HEK293 (cell line): ENCODE data around the gene ADAMTSL3.
A peak's percentile ranks its signal among the peaks of the same experiment; 100 is the strongest.

Experiments
- CTCF ChIA-PET: fragments of 350-600 bp; formaldehyde crosslinking; extraction: SDS; loops from one replicate; lab custom pipeline; 2021; ENCODE audit warnings: antibody characterized with exemption; lab: Yijun Ruan, JAX
- POLR2A ChIA-PET: fragments of 300-600 bp; formaldehyde crosslinking; extraction: SDS; loops from one replicate; lab custom pipeline; 2020; ENCODE audit warnings: antibody characterized with exemption, inconsistent platforms; lab: Yijun Ruan, JAX
- H3K27ac ChIP-seq: fragments of 200-500 bp; sonication (Bioruptor generic); 2 replicates; pipeline ENCODE4 v1.5.1; 2014; ENCODE audit warnings: low read depth, low read length, control low read depth, inconsistent platforms; ENCODE audit errors: extremely low read depth
- H3K36me3 ChIP-seq, 2 experiments: fragments of 200-500 bp in 1 of 2; sonication (Bioruptor generic) in 1 of 2; 1 replicate in 1 of 2; 2 replicates in 1 of 2; pipeline ENCODE4 v1.5.1; 2014 to 2017; ENCODE audit warnings: inconsistent platforms in 2 of 2, low read length in 2 of 2; ENCODE audit not compliant: control insufficient read depth in 2 of 2, insufficient read depth in 1 of 2
- H3K4me1 ChIP-seq: fragments of 200-500 bp; sonication (Bioruptor generic); 2 replicates; pipeline ENCODE4 v1.5.1; 2014; ENCODE audit warnings: mild to moderate bottlenecking, low read length, inconsistent platforms; ENCODE audit not compliant: control insufficient read depth, insufficient read depth
- H3K4me3 ChIP-seq: 2 replicates; pipeline ENCODE4 v1.5.1; 2011; ENCODE audit warnings: low read depth, mild to moderate bottlenecking, control low read depth, low read length, moderate library complexity
- H3K9me3 ChIP-seq: fragments of 200-500 bp; sonication (Bioruptor generic); 2 replicates; pipeline ENCODE4 v1.5.1; 2014; ENCODE audit warnings: low read depth, low read length, inconsistent platforms; ENCODE audit not compliant: control insufficient read depth, insufficient read depth
- FEZF1 ChIP-seq: fragments of 450-650 bp; formaldehyde crosslinking; IDR thresholded peaks from 2 replicates; pipeline ENCODE4 v1.5.1; 2016; ENCODE audit warnings: missing biosample characterization, missing genetic modification characterization
- HOXA7 ChIP-seq: sonication (generic); formaldehyde crosslinking; IDR thresholded peaks from 2 replicates; pipeline ENCODE4 v1.8.1; 2022; ENCODE audit warnings: missing genetic modification reagents, borderline replicate concordance
- OVOL3 ChIP-seq: fragments of 450-650 bp; formaldehyde crosslinking; IDR thresholded peaks from 2 replicates; pipeline ENCODE4 v1.5.1; 2016; ENCODE audit warnings: missing biosample characterization, missing genetic modification characterization
- TCF7L2 ChIP-seq: IDR thresholded peaks from 2 replicates; pipeline ENCODE4 v1.6.1; 2011; ENCODE audit warnings: low read depth, mild to moderate bottlenecking, inconsistent platforms, low read length, moderate library complexity, borderline replicate concordance
- TSHZ1 ChIP-seq: fragments of 450-650 bp; formaldehyde crosslinking; IDR thresholded peaks from 2 replicates; pipeline ENCODE4 v1.5.1; 2016; ENCODE audit warnings: missing biosample characterization, missing genetic modification characterization, borderline replicate concordance
- ZBTB44 ChIP-seq: fragments of 450-650 bp; IDR thresholded peaks from 2 replicates; pipeline ENCODE4 v1.5.1; 2018; ENCODE audit warnings: missing biosample characterization, mild to moderate bottlenecking, missing genetic modification characterization
- ZFP41 ChIP-seq: fragments of 450-650 bp; formaldehyde crosslinking; IDR thresholded peaks from 2 replicates; pipeline ENCODE4 v1.5.1; 2016; ENCODE audit warnings: missing biosample characterization, missing genetic modification characterization, borderline replicate concordance
- ZNF174 ChIP-seq: fragments of 450-650 bp; formaldehyde crosslinking; IDR thresholded peaks from 2 replicates; pipeline ENCODE4 v1.5.0; 2017; ENCODE audit warnings: missing biosample characterization, mild to moderate bottlenecking, missing genetic modification characterization
- ZNF266 ChIP-seq: fragments of 450-650 bp; formaldehyde crosslinking; IDR thresholded peaks from 2 replicates; pipeline ENCODE4 v1.5.1; 2016; ENCODE audit warnings: missing biosample characterization, missing genetic modification characterization, low read depth
- ZNF302 ChIP-seq: fragments of 450-650 bp; formaldehyde crosslinking; IDR thresholded peaks from 2 replicates; pipeline ENCODE4 v1.5.1; 2016; ENCODE audit warnings: missing biosample characterization, missing genetic modification characterization, low read depth
- ZNF335 ChIP-seq: fragments of 450-650 bp; formaldehyde crosslinking; conservative IDR thresholded peaks from 2 replicates; pipeline ENCODE4 v1.5.1; 2016; ENCODE audit warnings: missing biosample characterization, missing genetic modification characterization
- ZNF529 ChIP-seq: fragments of 450-650 bp; formaldehyde crosslinking; IDR thresholded peaks from 2 replicates; pipeline ENCODE4 v1.5.1; 2017; ENCODE audit warnings: missing genetic modification characterization, missing biosample characterization; ENCODE audit not compliant: insufficient replicate concordance
- ZNF544 ChIP-seq: fragments of 450-650 bp; formaldehyde crosslinking; IDR thresholded peaks from 2 replicates; pipeline ENCODE4 v1.5.0; 2017; ENCODE audit warnings: missing biosample characterization, missing genetic modification characterization
- ZNF549 ChIP-seq: fragments of 450-650 bp; IDR thresholded peaks from 2 replicates; pipeline ENCODE4 v1.5.1; 2018; ENCODE audit warnings: missing biosample characterization, missing genetic modification characterization, mild to moderate bottlenecking, inconsistent platforms, moderate library complexity
- ZNF843 ChIP-seq: fragments of 450-650 bp; formaldehyde crosslinking; IDR thresholded peaks from 2 replicates; pipeline ENCODE4 v1.5.1; 2016; ENCODE audit warnings: missing biosample characterization, missing genetic modification characterization
- TF ChIP-seq, protein P1 (sequence below): fragments of 450-650 bp; formaldehyde crosslinking; IDR thresholded peaks from 2 replicates; pipeline ENCODE4 v1.5.1; 2016; ENCODE audit warnings: missing biosample characterization, missing genetic modification characterization
- TF ChIP-seq, protein P2 (sequence below): fragments of 450-650 bp; formaldehyde crosslinking; IDR thresholded peaks from 2 replicates; pipeline ENCODE4 v1.5.1; 2016; ENCODE audit warnings: missing biosample characterization, missing genetic modification characterization
- TF ChIP-seq, protein P3 (sequence below): fragments of 450-650 bp; formaldehyde crosslinking; IDR thresholded peaks from 2 replicates; pipeline ENCODE4 v1.5.1; 2016; ENCODE audit warnings: missing biosample characterization, missing genetic modification characterization
- TF ChIP-seq, protein P4 (sequence below): fragments of 450-650 bp; formaldehyde crosslinking; IDR thresholded peaks from 2 replicates; pipeline ENCODE4 v1.5.1; 2017; ENCODE audit warnings: missing biosample characterization, missing genetic modification characterization

The ADAMTSL3 gene

GRCh38 chr15:83837945-83838571 is 184.1 kb downstream of the ADAMTSL3 start (continued):
- TF ChIP-seq, protein P1, sequence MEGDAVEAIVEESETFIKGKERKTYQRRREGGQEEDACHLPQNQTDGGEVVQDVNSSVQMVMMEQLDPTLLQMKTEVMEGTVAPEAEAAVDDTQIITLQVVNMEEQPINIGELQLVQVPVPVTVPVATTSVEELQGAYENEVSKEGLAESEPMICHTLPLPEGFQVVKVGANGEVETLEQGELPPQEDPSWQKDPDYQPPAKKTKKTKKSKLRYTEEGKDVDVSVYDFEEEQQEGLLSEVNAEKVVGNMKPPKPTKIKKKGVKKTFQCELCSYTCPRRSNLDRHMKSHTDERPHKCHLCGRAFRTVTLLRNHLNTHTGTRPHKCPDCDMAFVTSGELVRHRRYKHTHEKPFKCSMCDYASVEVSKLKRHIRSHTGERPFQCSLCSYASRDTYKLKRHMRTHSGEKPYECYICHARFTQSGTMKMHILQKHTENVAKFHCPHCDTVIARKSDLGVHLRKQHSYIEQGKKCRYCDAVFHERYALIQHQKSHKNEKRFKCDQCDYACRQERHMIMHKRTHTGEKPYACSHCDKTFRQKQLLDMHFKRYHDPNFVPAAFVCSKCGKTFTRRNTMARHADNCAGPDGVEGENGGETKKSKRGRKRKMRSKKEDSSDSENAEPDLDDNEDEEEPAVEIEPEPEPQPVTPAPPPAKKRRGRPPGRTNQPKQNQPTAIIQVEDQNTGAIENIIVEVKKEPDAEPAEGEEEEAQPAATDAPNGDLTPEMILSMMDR: peak; percentile 28; the same call in 1 of the 2 replicates
- no peak for TF ChIP-seq HOXA7 (CRISPR knock-in tag)
- TF ChIP-seq ZNF549 (tag by site-specific recombination): no peak
- TF ChIP-seq ZNF335: no peak
- TF ChIP-seq OVOL3 (tag by site-specific recombination): no peak
- TF ChIP-seq ZFP41 (tag by site-specific recombination): no peak
- no peak for TF ChIP-seq ZNF529 (tag by site-specific recombination)
- TF ChIP-seq ZNF544 (tag by site-specific recombination): no peak
- TF ChIP-seq ZBTB44 (tag by site-specific recombination): no peak
- TF ChIP-seq TCF7L2: no peak
- no peak for TF ChIP-seq ZNF266 (tag by site-specific recombination)
- no peak for TF ChIP-seq ZNF174 (tag by site-specific recombination)
- no peak for TF ChIP-seq ZNF843 (tag by site-specific recombination)
- no peak for TF ChIP-seq TSHZ1

DNA sequence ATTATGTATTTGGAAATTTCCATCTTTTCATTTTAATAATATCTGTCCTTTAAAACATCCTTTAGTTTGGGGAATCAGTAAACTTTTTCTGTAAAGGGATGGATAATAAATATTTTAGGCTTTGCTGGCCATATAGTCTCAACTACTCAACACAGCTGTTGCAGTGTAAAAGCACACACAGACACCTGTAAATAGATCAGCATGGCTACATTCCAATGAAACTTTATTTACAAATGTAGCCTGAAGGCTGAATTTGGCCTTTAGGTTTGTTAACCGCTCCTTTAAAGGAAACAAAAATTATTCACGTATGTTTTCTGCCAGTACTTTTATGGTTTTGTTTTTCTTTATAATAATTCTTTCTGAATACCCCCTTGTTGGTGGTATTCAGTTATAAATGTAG is 184.8 kb downstream of the ADAMTSL3 start:
- ChIA-PET POLR2A (no interaction called here), CTCF (interaction anchor here (0.6 to 2.9 kb wide), 30 partner anchors 8 to 1115 kb away, joined by 3 to 26 read pairs (median 5); no protein-coding TSS in a partner anchor)
- no peaks in the 10 kb centered on the region for H3K4me1 ChIP-seq
- H3K9me3 ChIP-seq: no peaks in the 10 kb centered on the region
- H3K36me3 ChIP-seq: no peaks in the 10 kb centered on the region
- H3K4me3 ChIP-seq: no peak overlapping the region
- H3K27ac ChIP-seq: no peak overlapping the region
- TF ChIP-seq ZNF302 (tag by site-specific recombination): no peak
- TF ChIP-seq, protein P2, sequence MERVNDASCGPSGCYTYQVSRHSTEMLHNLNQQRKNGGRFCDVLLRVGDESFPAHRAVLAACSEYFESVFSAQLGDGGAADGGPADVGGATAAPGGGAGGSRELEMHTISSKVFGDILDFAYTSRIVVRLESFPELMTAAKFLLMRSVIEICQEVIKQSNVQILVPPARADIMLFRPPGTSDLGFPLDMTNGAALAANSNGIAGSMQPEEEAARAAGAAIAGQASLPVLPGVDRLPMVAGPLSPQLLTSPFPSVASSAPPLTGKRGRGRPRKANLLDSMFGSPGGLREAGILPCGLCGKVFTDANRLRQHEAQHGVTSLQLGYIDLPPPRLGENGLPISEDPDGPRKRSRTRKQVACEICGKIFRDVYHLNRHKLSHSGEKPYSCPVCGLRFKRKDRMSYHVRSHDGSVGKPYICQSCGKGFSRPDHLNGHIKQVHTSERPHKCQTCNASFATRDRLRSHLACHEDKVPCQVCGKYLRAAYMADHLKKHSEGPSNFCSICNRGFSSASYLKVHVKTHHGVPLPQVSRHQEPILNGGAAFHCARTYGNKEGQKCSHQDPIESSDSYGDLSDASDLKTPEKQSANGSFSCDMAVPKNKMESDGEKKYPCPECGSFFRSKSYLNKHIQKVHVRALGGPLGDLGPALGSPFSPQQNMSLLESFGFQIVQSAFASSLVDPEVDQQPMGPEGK (tag by site-specific recombination): no peak
- TF ChIP-seq FEZF1: no peak
- TF ChIP-seq, protein P3, sequence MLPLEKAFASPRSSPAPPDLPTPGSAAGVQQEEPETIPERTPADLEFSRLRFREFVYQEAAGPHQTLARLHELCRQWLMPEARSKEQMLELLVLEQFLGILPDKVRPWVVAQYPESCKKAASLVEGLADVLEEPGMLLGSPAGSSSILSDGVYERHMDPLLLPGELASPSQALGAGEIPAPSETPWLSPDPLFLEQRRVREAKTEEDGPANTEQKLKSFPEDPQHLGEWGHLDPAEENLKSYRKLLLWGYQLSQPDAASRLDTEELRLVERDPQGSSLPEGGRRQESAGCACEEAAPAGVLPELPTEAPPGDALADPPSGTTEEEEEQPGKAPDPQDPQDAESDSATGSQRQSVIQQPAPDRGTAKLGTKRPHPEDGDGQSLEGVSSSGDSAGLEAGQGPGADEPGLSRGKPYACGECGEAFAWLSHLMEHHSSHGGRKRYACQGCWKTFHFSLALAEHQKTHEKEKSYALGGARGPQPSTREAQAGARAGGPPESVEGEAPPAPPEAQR: no peak
- TF ChIP-seq, protein P4, sequence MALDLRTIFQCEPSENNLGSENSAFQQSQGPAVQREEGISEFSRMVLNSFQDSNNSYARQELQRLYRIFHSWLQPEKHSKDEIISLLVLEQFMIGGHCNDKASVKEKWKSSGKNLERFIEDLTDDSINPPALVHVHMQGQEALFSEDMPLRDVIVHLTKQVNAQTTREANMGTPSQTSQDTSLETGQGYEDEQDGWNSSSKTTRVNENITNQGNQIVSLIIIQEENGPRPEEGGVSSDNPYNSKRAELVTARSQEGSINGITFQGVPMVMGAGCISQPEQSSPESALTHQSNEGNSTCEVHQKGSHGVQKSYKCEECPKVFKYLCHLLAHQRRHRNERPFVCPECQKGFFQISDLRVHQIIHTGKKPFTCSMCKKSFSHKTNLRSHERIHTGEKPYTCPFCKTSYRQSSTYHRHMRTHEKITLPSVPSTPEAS: no peak
- no peak for TF ChIP-seq TCF7L2
